Stomach (tissue), 9 donors: ENCODE data around the gene BEST1. TPM values are rescaled to one million over a fixed set of nuclear protein-coding genes. Genes with fewer than 3 reads are reported as not detected.

Experiments used
- DNase-seq, 2 donors: peaks; one replicate each; pipeline versions ENCODE4 v3.0.0 to v3.0.0-alpha.2; 2013 to 2019
- H3K27ac ChIP-seq, 5 donors: fragments of 200-600 bp in 4 of 5; sonication (generic) in 4 of 5; one replicate each; pipeline ENCODE4 v1.5.1; 2013 to 2019; ENCODE audit warnings: mild to moderate bottlenecking in 1 of 5, moderate library complexity in 1 of 5
- H3K27me3 ChIP-seq, 3 donors: fragments of 200-600 bp; sonication (generic); one replicate each; pipeline ENCODE4 v1.5.1; 2017 to 2019; ENCODE audit warnings: mixed run types in 1 of 3
- H3K36me3 ChIP-seq, 4 donors: fragments of 200-600 bp; sonication (generic); 1 replicate in 3 of 4; 2 replicates in 1 of 4; pipeline ENCODE4 v1.5.1; 2016 to 2019
- H3K4me1 ChIP-seq, 4 donors: fragments of 200-600 bp; sonication (generic); one replicate each; pipeline ENCODE4 v1.5.1; 2016 to 2019
- H3K4me3 ChIP-seq, 4 donors: fragments of 200-600 bp; sonication (generic) in 3 of 4; one replicate each; pipeline ENCODE4 v1.5.1; 2016 to 2019; ENCODE audit warnings: mild to moderate bottlenecking in 1 of 4
- H3K9me3 ChIP-seq, 4 donors: fragments of 200-600 bp; sonication (generic); one replicate each; pipeline ENCODE4 v1.5.1; 2016 to 2019
- CTCF ChIP-seq, 7 experiments: fragments of 450-650 bp in 4 of 7; fragments of 200-600 bp in 3 of 7; sonication (generic) in 3 of 7; IDR thresholded peaks; one replicate each; pipeline ENCODE4 v1.5.1; 2016 to 2019; ENCODE audit warnings: antibody characterized with exemption in 7 of 7, control low read depth in 2 of 7, mild to moderate bottlenecking in 1 of 7
- EP300 ChIP-seq: sonication (generic); formaldehyde crosslinking; IDR thresholded peaks from one replicate; pipeline ENCODE4 v1.6.1; 2017; ENCODE audit warnings: antibody characterized with exemption
- POLR2A ChIP-seq, 4 donors: fragments of 450-650 bp; IDR thresholded peaks; one replicate each; pipeline ENCODE4 v1.6.1; 2016; ENCODE audit warnings: antibody characterized with exemption in 4 of 4, control low read depth in 2 of 4, mild to moderate bottlenecking in 1 of 4, moderate library complexity in 1 of 4
- POLR2AphosphoS5 ChIP-seq, 3 donors: sonication (generic); formaldehyde crosslinking; IDR thresholded peaks; one replicate each; pipeline ENCODE4 v1.6.1; 2016; ENCODE audit warnings: antibody characterized with exemption in 3 of 3
- WGBS, 5 donors: extraction: QIAGEN DNeasy Blood & Tissue Kit in 3 of 5; methylation state at CpG; one replicate each; pipeline versions ENCODE4 v1.1.5 to v1.1.7; 2013 to 2018; 5-methylcytosine and 5-hydroxymethylcytosine counted together
- intact Hi-C: fragments of 100-400 bp; cut with DNase I; formaldehyde crosslinking; loops from one replicate; pipeline ENCODE4 v1.15.1; 2023; ENCODE audit warnings: low total_unique reads
- polyA plus RNA-seq, 3 donors: library from polyadenylated mRNA; stranded (reverse); fragments of 200-250 nt; gene quantifications; one replicate each; pipeline ENCODE4 v1.2.3, GENCODE V29; 2013
- total RNA-seq, 5 donors: library from RNA; depleted of rRNA; stranded (reverse); fragments of >200 nt; gene quantifications; one replicate each; pipeline versions ENCODE4 v1.1.0 to v1.2.3, GENCODE V29; 2014 to 2016
- donor health status: healthy with polysubstance abuse.
- donor health status: Bipolar disorder and iron deficiency.
- donor health status: healthy.

The BEST1 gene
- total and polyA plus RNA-seq, 8 donors: 1.2 to 27.4 (median 3.7) TPM; not detected in 1

- no peak for DNase-seq
Measured at GRCh38 chr11:61957021-61957770, 7.0 kb downstream of the BEST1 start.

GRCh38 chr11:61958590-61958989 lies 8.4 kb downstream of the BEST1 start:
- Histone ChIP-seq H3K36me3 (peaks cover 0 to 35% (median 24%) of the 10 kb centered on the region in 4 donors), H3K9me3 (no peaks in the 10 kb centered on the region), H3K27me3 (peaks cover 0 to 15% (median 12%) of the 10 kb centered on the region in 3 donors), H3K4me3 (no peak overlapping the region), H3K4me1 (peaks cover 36 to 72% (median 50%) of the 10 kb centered on the region in 4 donors), H3K27ac (peak overlapping the region in 1 of 5 donors; percentile 21)
- intact Hi-C loops: loop anchor here (10.0 kb wide), 2 partner anchors 106 to 144 kb away; partner anchors contain the start of gene FADS1
- 60 to 72% (median 66%) methylated on average over 3 of the region's 3 CpGs for WGBS, 5 donors
- TF ChIP-seq CTCF (IDR thresholded peaks at IDR 0.05): no peak
- no peak for TF ChIP-seq POLR2A (IDR thresholded peaks at IDR 0.05)
- TF ChIP-seq POLR2AphosphoS5 (IDR thresholded peaks at IDR 0.05): no peak
- no peak for TF ChIP-seq EP300
- DNase-seq: no peak

More at GRCh38 chr11:61957021-61957770, 7.0 kb downstream of the BEST1 start:
- Histone ChIP-seq H3K4me1 (peaks cover 22 to 58% (median 37%) of the 10 kb centered on the region in 4 donors), H3K4me3 (peak overlapping the region in 1 of 4 donors; percentile 36), H3K27ac (no peak overlapping the region), H3K9me3 (no peaks in the 10 kb centered on the region), H3K36me3 (peaks cover 0 to 22% (median 12%) of the 10 kb centered on the region in 4 donors), H3K27me3 (peaks cover 0 to 15% (median 12%) of the 10 kb centered on the region in 3 donors)
- intact Hi-C loops: loop anchor here (10.0 kb wide), 2 partner anchors 108 to 142 kb away; partner anchors contain the start of gene FADS1
- TF ChIP-seq EP300 (no peak), POLR2AphosphoS5 (IDR thresholded peaks at IDR 0.05) (no peak), CTCF (IDR thresholded peaks at IDR 0.05) (no peak), POLR2A (IDR thresholded peaks at IDR 0.05) (no peak)
- 86 to 91% (median 89%) methylated on average over 5 to 7 of the region's 7 CpGs for WGBS, 5 donors

GRCh38 chr11:61959114-61959513 lies 9.0 kb downstream of the BEST1 start:
- Histone ChIP-seq H3K9me3 (no peaks in the 10 kb centered on the region), H3K4me1 (peaks cover 41 to 77% (median 56%) of the 10 kb centered on the region in 4 donors), H3K36me3 (peaks cover 3 to 40% (median 30%) of the 10 kb centered on the region in 4 donors), H3K27ac (peak overlapping the region in 1 of 5 donors; percentile 21), H3K27me3 (peaks cover 0 to 15% (median 12%) of the 10 kb centered on the region in 3 donors), H3K4me3 (no peak overlapping the region)
- TF ChIP-seq POLR2AphosphoS5 (IDR thresholded peaks at IDR 0.05): no peak
- TF ChIP-seq CTCF (IDR thresholded peaks at IDR 0.05): no peak
- no peak for TF ChIP-seq POLR2A (IDR thresholded peaks at IDR 0.05)
- TF ChIP-seq EP300: no peak
- 13 to 43% (median 26%) methylated on average over 2 of the region's 2 CpGs for WGBS, 5 donors
- intact Hi-C loops: loop anchor here (10.0 kb wide), 2 partner anchors 106 to 144 kb away; partner anchors contain the start of gene FADS1
- no peak for DNase-seq

GRCh38 chr11:61959678-61960077 lies 9.5 kb downstream of the BEST1 start:
- DNase-seq: no peak
- intact Hi-C loops: loop anchor here (10.0 kb wide), 2 partner anchors 105 to 145 kb away; partner anchors contain the start of gene FADS1
- H3K4me1 ChIP-seq: peaks cover 47 to 80% (median 57%) of the 10 kb centered on the region in 4 donors

More at GRCh38 chr11:61959678-61960077, 9.5 kb downstream of the BEST1 start:
- Histone ChIP-seq H3K36me3 (peaks cover 9 to 46% (median 35%) of the 10 kb centered on the region in 4 donors), H3K4me3 (no peak overlapping the region), H3K9me3 (no peaks in the 10 kb centered on the region), H3K27me3 (peaks cover 0 to 14% (median 11%) of the 10 kb centered on the region in 3 donors), H3K27ac (peak overlapping the region in 1 of 5 donors; percentile 100)
- TF ChIP-seq POLR2A (IDR thresholded peaks at IDR 0.05) (no peak), EP300 (no peak), POLR2AphosphoS5 (IDR thresholded peaks at IDR 0.05) (no peak), CTCF (IDR thresholded peaks at IDR 0.05) (no peak)
- WGBS, 5 donors: 86 to 94% (median 89%) methylated on average over 6 of the region's 6 CpGs
